T-cell (primary cell): ENCODE measurements around the gene MARVELD2. TPM values are rescaled to one million over a fixed set of nuclear protein-coding genes. Genes with fewer than 3 reads are reported as not detected.

Experiments
- ATAC-seq, 4 experiments: fragments of 200-7000 bp in 3 of 4; fragments of 150-1000 bp in 1 of 4; cut with Tn5 transposase; replicated peaks in 1 of 4; 1 replicate in 3 of 4; 2 replicates in 1 of 4; pipeline ENCODE4 v1.10.0; 2021; ENCODE audit warnings: moderate library complexity in 3 of 4, mild to moderate bottlenecking in 2 of 4, moderate number of reproducible peaks in 1 of 4
- CTCF ChIA-PET, 2 donors: fragments of 300-600 bp; sonication (Branson Sonifier 250); formaldehyde crosslinking; loops; one replicate each; lab custom pipeline; 2022; ENCODE audit warnings: antibody characterized with exemption in 2 of 2; lab: Charles Lee
- POLR2A ChIA-PET, 2 donors: fragments of 300-600 bp; sonication (Branson Sonifier 250); formaldehyde crosslinking; loops; one replicate each; lab custom pipeline; 2022; ENCODE audit warnings: antibody characterized with exemption in 2 of 2; lab: Charles Lee
- DNase-seq, 35 experiments: peaks; one replicate each; pipeline versions ENCODE4 v3.0.0 to v3.0.0-alpha.2; 2013 to 2023
- H3K27ac ChIP-seq: one replicate; pipeline ENCODE4 v1.5.1; 2013; ENCODE audit warnings: low read length
- H3K27me3 ChIP-seq, 2 experiments: replicated peaks in 1 of 2; 1 replicate in 1 of 2; 2 replicates in 1 of 2; pipeline versions ENCODE4 v1.6.1 to v1.7.0; 2013; ENCODE audit warnings: low read length in 1 of 2, mixed read lengths in 1 of 2; ENCODE audit not compliant: control insufficient read depth in 2 of 2, insufficient read depth in 2 of 2; ENCODE audit errors: extremely low read depth in 1 of 2
- H3K36me3 ChIP-seq, 2 donors: 1 replicate in 1 of 2; 2 replicates in 1 of 2; pipeline versions ENCODE4 v1.6.1 to v1.7.0; 2013; ENCODE audit warnings: low read length in 1 of 2; ENCODE audit not compliant: control insufficient read depth in 2 of 2, insufficient read depth in 1 of 2; ENCODE audit errors: extremely low read depth in 1 of 2
- H3K4me1 ChIP-seq, 2 experiments: 1 replicate in 1 of 2; 2 replicates in 1 of 2; pipeline versions ENCODE4 v1.6.1 to v1.7.0; 2013; ENCODE audit warnings: low read length in 2 of 2, mixed read lengths in 1 of 2; ENCODE audit not compliant: insufficient read depth in 2 of 2, control insufficient read depth in 1 of 2; ENCODE audit errors: extremely low read depth in 1 of 2
- H3K4me3 ChIP-seq, 2 donors: 1 replicate in 1 of 2; 2 replicates in 1 of 2; pipeline versions ENCODE4 v1.5.1 to v1.7.0; 2013; ENCODE audit warnings: mild to moderate bottlenecking in 2 of 2, low read length in 1 of 2, moderate library complexity in 1 of 2; ENCODE audit not compliant: control insufficient read depth in 1 of 2; ENCODE audit errors: extremely low read depth in 1 of 2
- H3K9me3 ChIP-seq: 2 replicates; pipeline ENCODE4 v1.7.0; 2013
- H3K27ac Mint-ChIP-seq, 2 donors: one replicate each; pipeline ENCODE4 v1.8.0; 2020 to 2021; ENCODE audit warnings: mild to moderate bottlenecking in 2 of 2, mixed read lengths in 2 of 2
- H3K27me3 Mint-ChIP-seq, 2 donors: one replicate each; pipeline ENCODE4 v1.8.0; 2021 to 2022; ENCODE audit warnings: mixed read lengths in 2 of 2
- H3K36me3 Mint-ChIP-seq: one replicate; pipeline ENCODE4 v1.8.0; 2021; ENCODE audit warnings: mixed read lengths
- H3K4me1 Mint-ChIP-seq, 3 donors: one replicate each; pipeline ENCODE4 v1.8.0; 2020 to 2022; ENCODE audit warnings: mixed read lengths in 3 of 3, mild to moderate bottlenecking in 1 of 3
- H3K4me3 Mint-ChIP-seq, 3 donors: one replicate each; pipeline ENCODE4 v1.8.0; 2020 to 2022; ENCODE audit warnings: mild to moderate bottlenecking in 3 of 3, mixed read lengths in 3 of 3, moderate library complexity in 3 of 3
- H3K9me3 Mint-ChIP-seq, 3 donors: one replicate each; pipeline ENCODE4 v1.8.0; 2020 to 2022; ENCODE audit warnings: mixed read lengths in 3 of 3
- WGBS: methylation state at CpG from one replicate; pipeline ENCODE4 v1.1.5; 2013; ENCODE audit warnings: missing lambda C conversion rate; ENCODE audit not compliant: insufficient coverage; 5-methylcytosine and 5-hydroxymethylcytosine counted together
- total RNA-seq, 35 experiments: library from RNA in 6 of 35; stranded (reverse) in 6 of 35; fragments of 120-200 nt in 1 of 35; gene quantifications; one replicate each; pipeline versions ENCODE4 v1.2.1 to v1.2.4 and lab custom pipeline; 2013 to 2026

The MARVELD2 gene, protein sequence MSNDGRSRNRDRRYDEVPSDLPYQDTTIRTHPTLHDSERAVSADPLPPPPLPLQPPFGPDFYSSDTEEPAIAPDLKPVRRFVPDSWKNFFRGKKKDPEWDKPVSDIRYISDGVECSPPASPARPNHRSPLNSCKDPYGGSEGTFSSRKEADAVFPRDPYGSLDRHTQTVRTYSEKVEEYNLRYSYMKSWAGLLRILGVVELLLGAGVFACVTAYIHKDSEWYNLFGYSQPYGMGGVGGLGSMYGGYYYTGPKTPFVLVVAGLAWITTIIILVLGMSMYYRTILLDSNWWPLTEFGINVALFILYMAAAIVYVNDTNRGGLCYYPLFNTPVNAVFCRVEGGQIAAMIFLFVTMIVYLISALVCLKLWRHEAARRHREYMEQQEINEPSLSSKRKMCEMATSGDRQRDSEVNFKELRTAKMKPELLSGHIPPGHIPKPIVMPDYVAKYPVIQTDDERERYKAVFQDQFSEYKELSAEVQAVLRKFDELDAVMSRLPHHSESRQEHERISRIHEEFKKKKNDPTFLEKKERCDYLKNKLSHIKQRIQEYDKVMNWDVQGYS
- total RNA-seq (1 to 10 TPM in 2 of 5 donors, under 1 TPM in 3; 0.43 to 1.2 (median 0.75) TPM), total RNA-seq (lab: John Stamatoyannopoulos, UW) (0.06 to 3.4 (median 1.1) reads per million in 29 experiments)
- 0.64 TPM for total RNA-seq (2013)

DNA sequence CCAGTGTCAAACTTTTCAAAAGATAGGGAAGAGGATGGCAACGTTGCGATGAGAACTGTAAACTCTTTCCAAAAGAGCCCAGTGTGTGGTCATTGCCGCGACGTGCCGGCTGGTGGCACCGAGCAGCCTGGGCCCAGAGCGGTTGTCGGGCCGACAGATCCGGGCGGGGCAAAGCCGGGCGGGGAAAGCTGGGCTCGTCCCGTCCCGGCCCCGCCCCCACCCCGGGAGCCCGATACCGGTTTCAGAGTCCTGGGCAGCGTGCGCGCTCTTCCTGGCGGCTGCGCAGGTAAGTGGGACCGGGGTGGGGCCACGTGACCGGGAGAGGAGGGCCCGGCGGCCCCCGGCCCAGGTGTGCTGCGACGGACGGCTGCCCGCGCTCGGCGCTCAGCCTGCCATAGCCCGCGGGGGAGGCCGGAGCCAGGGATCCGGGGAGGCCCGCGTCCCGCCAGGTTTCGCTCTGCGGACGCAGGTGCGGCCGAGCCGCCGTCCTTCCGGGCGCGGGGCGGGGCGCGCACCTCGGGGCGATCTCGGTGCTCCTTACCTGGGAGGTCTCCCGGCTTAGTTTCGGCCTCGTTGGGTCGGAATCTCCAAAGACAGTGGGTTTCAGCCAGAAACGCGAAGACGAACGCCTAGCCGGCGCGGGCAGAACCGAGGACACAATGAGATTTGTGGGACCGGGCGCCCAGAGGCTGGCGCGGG lies at the start of gene MARVELD2:
TSS of gene MARVELD2 (plus strand) at position 232 of the 699 bp plus-strand sequence. CDS start 4,270 bp downstream, outside the sequence.
- CTCF ChIA-PET = no interaction called here
- no peaks in the 10 kb centered on the region for H3K9me3 ChIP-seq
- Mint-ChIP-seq H3K4me1 (peaks cover 10 to 11% (median 11%) of the 10 kb centered on the region in 3 donors), H3K27me3 (no peaks in the 10 kb centered on the region), H3K27ac (peak within 1 kb of the TSS; percentile 45 to 53), H3K4me3 (peak within 1 kb of the TSS; percentile 60 to 72 (median 72)), H3K36me3 (peaks cover 24% of the 10 kb centered on the region), H3K9me3 (no peaks in the 10 kb centered on the region)
- H3K4me1 ChIP-seq = peaks cover 0 to 8% of the 10 kb centered on the region in 2 experiments
- 16% methylated on average over 76 of the region's 78 CpGs for WGBS
- peak; percentile 76 to 90 (median 86) for ATAC-seq
- POLR2A ChIA-PET = no interaction called here
- H3K27ac ChIP-seq = no peak within 1 kb of the TSS
- H3K36me3 ChIP-seq = peaks cover 0 to 12% of the 10 kb centered on the region in 2 donors
- peaks cover 0 to 2% of the 10 kb centered on the region in 2 experiments for H3K27me3 ChIP-seq
- H3K4me3 ChIP-seq = peak within 1 kb of the TSS; percentile 51 to 58
- peak in 33 of 35 experiments; percentile 6 to 53 (median 21) for DNase-seq

- peak overlapping the region; percentile 92 for H3K27ac ChIP-seq
- peaks cover 15 to 23% of the 10 kb centered on the region in 2 experiments for H3K4me1 ChIP-seq
- peak overlapping the region; percentile 89 to 94 (median 91) for H3K4me3 Mint-ChIP-seq
- H3K36me3 Mint-ChIP-seq = peaks cover 18% of the 10 kb centered on the region
- ChIA-PET POLR2A (no interaction called here), CTCF (interaction anchor here in 1 of 2 donors (0.7 kb wide), 2 partner anchors 228 to 274 kb away, joined by 3 read pairs; partner anchors contain the start of gene SLC30A5)
- no peaks in the 10 kb centered on the region for H3K27me3 Mint-ChIP-seq
- no peak overlapping the region for H3K4me3 ChIP-seq
- H3K9me3 Mint-ChIP-seq = no peaks in the 10 kb centered on the region
- no peak for ATAC-seq
- H3K27ac Mint-ChIP-seq = peak overlapping the region; percentile 93 to 95
- H3K4me1 Mint-ChIP-seq = peaks cover 37 to 63% (median 58%) of the 10 kb centered on the region in 3 donors
- no peaks in the 10 kb centered on the region for H3K9me3 ChIP-seq
- H3K27me3 ChIP-seq = no peaks in the 10 kb centered on the region
- peaks cover 3 to 26% of the 10 kb centered on the region in 2 donors for H3K36me3 ChIP-seq
- 80% methylated on average over 1 of the region's 11 CpGs for WGBS
- no peak for DNase-seq
These were observed 47.1 kb upstream of the MARVELD2 start for GRCh38 chr5:69367697-69368279.

DNA sequence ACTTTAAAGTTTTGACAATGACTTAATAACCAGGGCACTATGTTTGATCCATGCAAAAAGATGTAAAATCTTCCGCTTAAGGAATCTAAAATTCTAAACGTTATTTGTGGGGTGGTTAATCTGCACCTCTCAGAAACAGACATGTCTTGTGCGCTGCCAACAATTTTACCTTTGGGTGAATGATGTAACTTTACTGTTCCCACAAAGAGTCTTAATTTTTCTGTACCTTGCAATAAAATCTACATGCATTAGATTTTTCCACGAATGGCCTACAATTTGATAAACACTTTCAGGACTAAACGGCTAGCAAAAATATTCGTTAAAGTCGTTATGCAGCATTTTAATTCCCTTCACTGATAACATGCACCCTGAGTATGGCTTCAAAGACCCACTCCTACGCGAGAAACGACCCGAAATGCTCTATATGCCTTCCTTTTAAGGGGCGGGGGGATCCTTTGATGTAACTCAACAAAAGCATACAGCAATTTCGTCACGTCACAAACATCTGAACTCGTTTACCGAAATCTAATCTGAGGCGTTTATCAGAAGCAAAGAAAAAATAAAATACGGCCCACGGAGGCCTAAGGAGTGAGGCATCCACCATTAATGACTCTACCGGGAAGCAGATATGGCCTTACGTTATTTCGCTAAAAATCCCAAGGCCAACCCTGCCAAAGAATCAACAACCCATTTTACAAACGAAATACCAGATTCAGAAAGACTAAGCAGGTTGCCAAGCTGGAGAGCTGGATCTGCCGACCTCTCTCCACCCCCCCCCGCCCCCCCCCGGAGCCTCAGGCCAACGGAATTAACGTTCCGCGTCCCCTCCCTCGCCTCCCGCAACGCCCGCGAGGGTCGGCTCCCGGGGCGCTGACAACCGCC lies 46.2 kb upstream of the MARVELD2 start:
- POLR2A ChIA-PET = no interaction called here
- peak in 3 of 4 experiments; percentile 25 to 29 (median 27) for ATAC-seq
- Histone ChIP-seq H3K27me3 (no peaks in the 10 kb centered on the region), H3K4me3 (peak overlapping the region; percentile 88 to 90), H3K27ac (peak overlapping the region; percentile 92), H3K36me3 (peaks cover 3 to 26% of the 10 kb centered on the region in 2 donors), H3K4me1 (peaks cover 15 to 23% of the 10 kb centered on the region in 2 experiments), H3K9me3 (no peaks in the 10 kb centered on the region)
- no peaks in the 10 kb centered on the region for H3K27me3 Mint-ChIP-seq
- peaks cover 18% of the 10 kb centered on the region for H3K36me3 Mint-ChIP-seq
- H3K4me1 Mint-ChIP-seq = peaks cover 37 to 64% (median 58%) of the 10 kb centered on the region in 3 donors
- 0% methylated on average over 19 of the region's 39 CpGs for WGBS
- DNase-seq = peak in 31 of 35 experiments; percentile 1 to 58 (median 31)
- peak overlapping the region; percentile 93 to 95 for H3K27ac Mint-ChIP-seq
- H3K9me3 Mint-ChIP-seq = no peaks in the 10 kb centered on the region
- CTCF ChIA-PET = no interaction called here
- H3K4me3 Mint-ChIP-seq = peak overlapping the region; percentile 89 to 94 (median 91)

- Mint-ChIP-seq H3K36me3 (peaks cover 18% of the 10 kb centered on the region), H3K27me3 (no peaks in the 10 kb centered on the region), H3K4me3 (peak within 1 kb of the TSS; percentile 89 to 94 (median 91)), H3K27ac (peak within 1 kb of the TSS; percentile 98 to 99), H3K4me1 (peaks cover 37 to 59% (median 54%) of the 10 kb centered on the region in 3 donors), H3K9me3 (no peaks in the 10 kb centered on the region)
- Histone ChIP-seq H3K4me3 (peak within 1 kb of the TSS; percentile 88 to 90), H3K27ac (peak within 1 kb of the TSS; percentile 92), H3K36me3 (peaks cover 0 to 25% of the 10 kb centered on the region in 2 donors), H3K9me3 (no peaks in the 10 kb centered on the region), H3K27me3 (no peaks in the 10 kb centered on the region), H3K4me1 (peaks cover 15 to 23% of the 10 kb centered on the region in 2 experiments)
- ChIA-PET POLR2A (interaction anchor here in 1 of 2 donors (0.6 kb wide), 1 partner anchor 145 kb away, joined by 3 read pairs; no protein-coding TSS in a partner anchor), CTCF (interaction anchor here (0.9 to 1.5 kb wide), 5 partner anchors 10 to 326 kb away, joined by 3 to 10 read pairs (median 4); partner anchors contain the start of gene SLC30A5 (in 1 of the 2))
- under 1% methylated on average over 50 of the region's 66 CpGs for WGBS
- DNase-seq (peak; percentile 81 to 95 (median 89)), ATAC-seq (peak; percentile 88 to 95 (median 91))
These were observed 45.4 kb upstream of the MARVELD2 start, which contains the start of the genes AK6, RAD17 and TAF9 for GRCh38 chr5:69369340-69370121. Gene AK6, minus strand, starts transcription at chr5:69369520. Its CDS starts 30 bp downstream, at chr5:69369490. Gene RAD17, plus strand, starts transcription at chr5:69369818. Its CDS starts 2,391 bp downstream, at chr5:69372209. Gene TAF9, minus strand, starts transcription at chr5:69369520. Its CDS starts 3,783 bp downstream, at chr5:69365737.
